Brain microvascular endothelial cell (primary cell): ENCODE measurements around the gene TBC1D2.
"Not testable (repeated sequence)": the region's sequence is repeated elsewhere in the genome, so short reads cannot be mapped to it uniquely, and the experiment has no call there.

Experiments
- DNase-seq: peaks from one replicate; pipeline ENCODE4 v3.0.0-alpha.2; 2020
- H3K27ac ChIP-seq: fragments of 250-450 bp; sonication (Bioruptor Pico); 2 replicates; pipeline ENCODE4 v1.5.1; 2020; ENCODE audit warnings: mild to moderate bottlenecking, moderate library complexity
- H3K27me3 ChIP-seq: fragments of 250-450 bp; sonication (Bioruptor Pico); replicated peaks from 2 replicates; pipeline ENCODE4 v1.5.1; 2020; ENCODE audit warnings: mild to moderate bottlenecking
- H3K36me3 ChIP-seq: fragments of 250-450 bp; sonication (Bioruptor Pico); replicated peaks from 2 replicates; pipeline ENCODE4 v1.5.1; 2020; ENCODE audit warnings: mild to moderate bottlenecking
- H3K4me3 ChIP-seq: 2 replicates; pipeline ENCODE4 v1.5.1; 2011; ENCODE audit warnings: low read depth, mild to moderate bottlenecking, control low read depth, low read length, moderate library complexity
- in situ Hi-C: cut with HindIII; loops from 2 replicates; pipeline ENCODE4 v1.10.0; 2017; ENCODE audit warnings: low sequenced_read_pairs, low pct_ligation_motif_present
- TF ChIP-seq, protein P1 (sequence below): IDR thresholded peaks from 2 replicates; pipeline ENCODE4 v1.5.1; 2011; ENCODE audit warnings: low read depth, mild to moderate bottlenecking, moderate library complexity, low read length, control low read depth, inconsistent platforms; ENCODE audit errors: missing control alignments

The TBC1D2 gene

GRCh38 chr9:98288881-98289280 is 33.4 kb upstream of the TBC1D2 start:
- no peaks in the 10 kb centered on the region for H3K27me3 ChIP-seq

DNA sequence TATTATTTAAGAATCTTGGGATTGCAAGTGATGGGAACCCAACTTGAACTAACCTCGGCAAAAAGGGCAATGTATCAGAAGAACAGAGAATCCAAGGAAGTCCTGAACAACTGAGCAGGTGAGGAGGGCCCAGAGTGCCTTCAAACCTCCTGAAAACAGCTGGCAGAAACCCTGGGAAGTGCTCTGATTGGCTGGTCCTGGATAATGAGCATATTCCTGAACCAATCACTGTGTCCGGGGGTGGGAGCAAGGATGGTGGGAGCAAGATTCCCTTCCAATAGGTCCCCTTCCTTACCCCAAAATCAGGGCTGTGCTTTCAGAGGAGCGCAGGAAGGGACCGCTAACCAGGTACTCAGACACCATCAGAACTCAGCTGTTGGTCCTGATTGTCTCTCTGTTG is 31.9 kb upstream of the TBC1D2 start:
- in situ Hi-C loops = no loop called here
- TF ChIP-seq, protein P1, sequence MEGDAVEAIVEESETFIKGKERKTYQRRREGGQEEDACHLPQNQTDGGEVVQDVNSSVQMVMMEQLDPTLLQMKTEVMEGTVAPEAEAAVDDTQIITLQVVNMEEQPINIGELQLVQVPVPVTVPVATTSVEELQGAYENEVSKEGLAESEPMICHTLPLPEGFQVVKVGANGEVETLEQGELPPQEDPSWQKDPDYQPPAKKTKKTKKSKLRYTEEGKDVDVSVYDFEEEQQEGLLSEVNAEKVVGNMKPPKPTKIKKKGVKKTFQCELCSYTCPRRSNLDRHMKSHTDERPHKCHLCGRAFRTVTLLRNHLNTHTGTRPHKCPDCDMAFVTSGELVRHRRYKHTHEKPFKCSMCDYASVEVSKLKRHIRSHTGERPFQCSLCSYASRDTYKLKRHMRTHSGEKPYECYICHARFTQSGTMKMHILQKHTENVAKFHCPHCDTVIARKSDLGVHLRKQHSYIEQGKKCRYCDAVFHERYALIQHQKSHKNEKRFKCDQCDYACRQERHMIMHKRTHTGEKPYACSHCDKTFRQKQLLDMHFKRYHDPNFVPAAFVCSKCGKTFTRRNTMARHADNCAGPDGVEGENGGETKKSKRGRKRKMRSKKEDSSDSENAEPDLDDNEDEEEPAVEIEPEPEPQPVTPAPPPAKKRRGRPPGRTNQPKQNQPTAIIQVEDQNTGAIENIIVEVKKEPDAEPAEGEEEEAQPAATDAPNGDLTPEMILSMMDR = no peak
- Histone ChIP-seq H3K27ac (no peak overlapping the region), H3K27me3 (no peaks in the 10 kb centered on the region), H3K36me3 (no peaks in the 10 kb centered on the region), H3K4me3 (no peak overlapping the region)
- no peak for DNase-seq

More at GRCh38 chr9:98288881-98289280, 33.4 kb upstream of the TBC1D2 start:
- in situ Hi-C loops = no loop called here
- DNase-seq = no peak
- no peak overlapping the region for H3K27ac ChIP-seq
- TF ChIP-seq, protein P1 = no peak
- H3K4me3 ChIP-seq = no peak overlapping the region
- H3K36me3 ChIP-seq = no peaks in the 10 kb centered on the region

GRCh38 chr9:98285446-98285845 is 30.0 kb upstream of the TBC1D2 start:
- Histone ChIP-seq H3K36me3 (no peaks in the 10 kb centered on the region), H3K27me3 (peaks cover 5% of the 10 kb centered on the region), H3K4me3 (no peak overlapping the region), H3K27ac (no peak overlapping the region)
- TF ChIP-seq, protein P1 = no peak
- in situ Hi-C loops = no loop called here
- DNase-seq = no peak

- Histone ChIP-seq H3K27me3 (peaks cover 7% of the 10 kb centered on the region), H3K27ac (no peak overlapping the region), H3K4me3 (no peak overlapping the region), H3K36me3 (no peaks in the 10 kb centered on the region)
- in situ Hi-C loops = no loop called here
- TF ChIP-seq, protein P1 = no peak
- no peak for DNase-seq
These were observed 29.3 kb upstream of the TBC1D2 start for GRCh38 chr9:98284754-98285153.

- DNase-seq, H3K27ac ChIP-seq, in situ Hi-C loops, H3K36me3 ChIP-seq, H3K4me3 ChIP-seq: not testable (repeated sequence)
- H3K27me3 ChIP-seq = peaks cover 11% of the 10 kb centered on the region
These were observed 27.7 kb upstream of the TBC1D2 start for GRCh38 chr9:98283143-98283542.

DNA sequence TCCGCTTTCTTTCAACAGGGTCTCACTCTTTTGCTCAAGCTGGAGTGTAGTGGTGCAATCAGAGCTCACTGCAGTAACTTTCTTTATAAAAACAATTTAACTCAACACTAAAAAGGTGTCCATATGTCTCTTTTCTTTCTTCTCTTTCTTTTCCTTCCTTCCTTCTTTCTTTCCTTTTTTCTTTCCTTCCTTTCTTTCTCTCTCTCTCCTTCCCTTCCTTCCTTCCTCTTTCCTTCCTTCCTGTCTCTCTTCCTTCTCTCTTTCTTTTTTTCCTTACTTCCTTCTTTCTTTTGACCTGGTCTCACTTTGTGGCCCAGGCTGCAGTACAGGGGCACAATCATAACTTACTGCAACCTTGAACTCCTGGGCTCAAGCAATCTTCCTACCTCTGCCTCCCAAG is 25.8 kb upstream of the TBC1D2 start:
- Histone ChIP-seq H3K36me3 (no peaks in the 10 kb centered on the region), H3K27ac (no peak overlapping the region), H3K4me3 (no peak overlapping the region), H3K27me3 (peaks cover 11% of the 10 kb centered on the region)
- DNase-seq = no peak
- TF ChIP-seq, protein P1 = no peak
- in situ Hi-C loops = no loop called here
